Caki2 (cell line): Measurements from ENCODE around the gene DAB2. TPM values are rescaled to one million over a fixed set of nuclear protein-coding genes. Genes with fewer than 3 reads are reported as not detected.

Experiments used
- DNase-seq: peaks from one replicate; pipeline ENCODE4 v3.0.0-alpha.2; 2015; ENCODE audit warnings: low read depth
- in situ Hi-C: cut with HindIII; loops from 2 replicates; pipeline ENCODE4 v1.10.0; 2016; ENCODE audit warnings: low sequenced_read_pairs, low pct_unique_long_range_greater_than_20kb, mixed read lengths
- total RNA-seq: library from RNA; depleted of rRNA; stranded (reverse); fragments of >200 nt; shearing (Covaris generic); gene quantifications from 2 replicates; pipeline ENCODE4 v1.2.3, GENCODE V29; 2014; ENCODE audit warnings: low replicate concordance; rRNA removed

The DAB2 gene
- 0.68 and 2.1 TPM in 2 replicates for total RNA-seq

DNA sequence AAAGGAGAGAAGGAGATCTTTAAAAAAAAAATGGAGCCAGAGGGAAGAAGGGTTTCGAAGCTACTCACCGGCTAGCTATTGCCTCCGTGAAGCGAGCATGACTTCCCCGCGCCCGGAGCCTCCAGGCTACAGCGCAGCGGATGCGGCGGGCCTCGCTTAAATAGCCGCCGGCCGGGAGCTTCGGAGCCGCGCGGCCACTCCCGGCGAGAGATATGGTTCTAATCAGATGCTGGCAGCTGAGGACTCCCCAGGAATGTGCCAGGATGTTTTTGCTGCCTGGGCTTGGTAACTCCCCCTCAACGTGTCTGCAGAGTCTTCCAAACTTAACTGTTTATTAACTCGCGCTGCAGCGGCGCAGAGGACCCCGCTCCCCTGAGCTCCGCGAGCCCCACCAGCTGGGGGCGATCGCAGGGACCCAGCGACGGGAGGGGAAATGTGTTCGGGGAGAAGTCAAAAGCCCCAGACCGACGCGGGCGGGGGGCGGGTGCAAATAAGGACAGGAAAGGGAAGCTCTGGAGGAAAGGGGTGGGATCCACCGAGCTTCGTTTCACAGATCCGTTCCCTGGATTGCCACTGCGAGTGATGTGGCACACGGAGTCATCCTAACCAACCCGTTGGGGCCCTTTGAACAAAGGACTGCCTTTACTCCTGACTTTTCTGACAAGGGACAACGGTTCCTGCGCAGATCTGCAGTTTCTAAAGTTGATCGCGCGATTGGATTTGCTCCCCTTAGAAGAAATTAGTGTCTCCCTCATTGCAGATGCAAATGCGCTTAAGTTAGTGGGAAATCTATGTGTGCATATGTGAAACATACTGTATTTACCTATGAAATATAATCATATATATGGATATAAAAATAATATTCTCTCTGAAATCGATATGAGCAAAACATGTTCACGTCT, at the start of gene DAB2:
DAB2 (minus strand) TSS at position 245 of the 902 bp plus-strand sequence. CDS start 30,660 bp downstream, outside the sequence.
- in situ Hi-C loops = no loop called here
- peak; percentile 86 for DNase-seq

DNA sequence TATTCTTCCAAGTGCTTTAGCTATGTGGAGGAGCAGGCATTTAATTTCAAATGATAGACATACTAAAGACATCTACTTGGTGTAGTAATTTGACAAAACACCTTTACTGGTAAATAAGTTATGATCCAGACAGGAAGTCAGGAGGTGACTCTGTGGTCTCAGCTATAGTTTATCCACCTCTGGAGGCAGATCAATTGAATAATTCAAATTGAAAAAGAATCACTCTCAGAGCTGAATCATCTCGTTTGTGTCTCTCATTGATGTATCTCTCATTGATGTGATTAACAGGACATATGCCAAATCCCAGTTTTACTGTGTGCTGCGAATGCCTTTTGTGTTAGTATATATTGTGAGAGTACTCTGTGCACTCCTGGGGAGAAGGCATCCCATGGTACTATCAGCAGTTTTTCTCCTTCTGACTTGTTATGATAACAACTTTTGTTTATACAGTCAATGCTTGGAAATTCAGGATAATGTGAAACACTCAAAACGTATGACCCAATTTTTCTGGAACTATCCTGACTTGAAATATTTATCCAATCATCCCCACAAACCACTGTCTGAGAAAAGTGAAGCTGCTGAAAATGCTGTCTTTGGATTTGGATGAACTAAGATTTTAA, 48.5 kb upstream of the DAB2 start:
- no peak for DNase-seq
- in situ Hi-C loops = no loop called here

DNA sequence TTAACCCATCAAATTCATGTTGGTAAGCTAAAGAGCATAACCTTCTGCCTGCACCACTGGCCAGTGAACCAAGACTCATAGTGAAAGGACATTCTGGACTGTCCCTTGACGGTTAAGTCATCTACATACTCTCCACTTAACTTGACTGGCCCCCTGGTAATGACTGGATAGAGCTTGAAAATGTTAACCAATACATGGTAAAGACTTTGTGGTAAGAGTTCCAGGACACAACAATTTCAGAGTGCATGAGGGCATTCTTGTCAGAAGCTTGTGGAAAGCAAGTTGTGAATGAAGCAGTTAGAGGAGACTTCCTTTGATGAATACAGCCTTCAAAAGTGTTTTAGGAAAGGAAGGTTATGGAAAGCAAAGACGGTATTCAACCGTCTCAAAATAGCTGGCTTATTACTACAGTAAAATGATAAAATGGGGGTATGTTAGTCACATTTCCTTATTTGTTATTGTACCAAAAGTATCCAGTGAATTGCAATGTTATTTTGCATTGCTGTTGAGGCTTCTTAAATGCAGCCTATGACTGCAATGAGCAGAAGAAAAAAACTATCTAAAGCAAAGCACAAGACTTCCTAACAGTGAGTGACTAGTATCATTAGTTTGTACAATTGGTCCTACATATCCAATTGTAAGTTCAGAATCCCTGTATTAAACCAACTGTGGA, 47.2 kb upstream of the DAB2 start:
- in situ Hi-C loops = no loop called here
- no peak for DNase-seq

DNA sequence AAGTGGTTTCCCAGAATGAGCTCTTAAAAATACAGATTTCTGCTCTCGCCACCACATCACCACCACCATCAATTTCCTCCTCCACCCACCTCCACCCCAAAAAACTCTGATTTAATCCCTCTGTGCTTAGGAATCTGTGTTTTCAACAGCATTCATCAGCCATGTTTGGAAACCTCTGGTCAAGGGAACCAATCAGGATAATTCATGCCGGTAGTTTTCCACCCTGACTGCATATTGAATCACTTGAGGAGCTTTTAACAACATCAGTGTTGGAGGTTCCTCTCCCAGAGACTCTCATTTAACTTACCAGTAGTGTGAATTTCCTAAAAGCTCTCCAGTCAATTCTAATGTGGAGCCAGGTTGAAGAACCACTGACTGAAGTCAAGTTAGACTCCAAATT, 46.0 kb upstream of the DAB2 start:
- DNase-seq = no peak
- in situ Hi-C loops = no loop called here

DNA sequence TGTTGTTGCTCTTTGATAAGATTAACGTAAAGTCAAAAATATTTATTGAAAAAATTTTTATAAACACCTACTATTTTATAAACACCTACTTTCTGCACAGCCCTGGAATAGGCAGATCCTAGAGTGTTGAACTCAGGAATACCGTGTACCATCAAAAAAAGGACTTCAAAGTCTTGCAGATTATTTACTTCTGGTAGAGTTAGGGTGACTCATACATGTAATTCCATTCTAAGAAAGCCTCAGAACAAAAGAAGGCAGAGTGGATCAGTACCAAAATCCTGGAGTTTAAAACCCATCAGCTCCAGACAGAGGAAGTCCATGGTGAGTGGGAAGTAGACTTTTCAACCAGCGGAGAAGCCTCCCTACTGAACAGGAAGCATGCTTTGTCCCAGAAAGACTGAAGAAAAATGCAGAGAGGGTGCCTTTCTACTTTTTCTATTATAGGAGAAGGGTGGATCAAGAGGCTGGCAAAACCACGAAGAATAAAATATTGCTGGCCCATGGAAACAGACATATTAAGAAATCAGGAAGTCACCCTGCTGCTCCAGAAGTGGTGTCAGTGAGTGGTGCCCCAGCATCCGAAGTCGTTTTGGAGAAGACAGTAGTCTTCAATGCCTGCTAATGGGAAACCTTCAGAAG, 45.1 kb upstream of the DAB2 start:
- DNase-seq = no peak
- in situ Hi-C loops = no loop called here

DNA sequence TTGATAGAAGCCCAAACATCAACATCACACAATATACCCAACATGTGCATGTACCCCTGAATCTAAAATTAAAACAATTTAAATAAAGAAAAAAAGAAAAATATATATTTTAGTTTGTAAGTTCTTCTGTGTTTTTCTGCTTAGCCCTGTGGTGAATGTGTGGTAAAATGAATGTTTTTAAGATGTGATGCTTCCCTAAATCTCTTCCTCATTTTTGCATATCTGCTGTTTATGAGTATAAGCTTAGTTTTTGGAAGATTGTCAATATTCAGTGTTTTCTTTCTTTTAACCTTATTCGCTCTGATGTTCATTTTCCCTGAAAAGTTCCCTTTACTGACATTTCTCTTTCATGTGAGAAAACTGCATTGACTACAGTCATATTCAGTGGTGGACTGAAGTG, 44.4 kb upstream of the DAB2 start:
- in situ Hi-C loops = no loop called here
- DNase-seq = no peak

DNA sequence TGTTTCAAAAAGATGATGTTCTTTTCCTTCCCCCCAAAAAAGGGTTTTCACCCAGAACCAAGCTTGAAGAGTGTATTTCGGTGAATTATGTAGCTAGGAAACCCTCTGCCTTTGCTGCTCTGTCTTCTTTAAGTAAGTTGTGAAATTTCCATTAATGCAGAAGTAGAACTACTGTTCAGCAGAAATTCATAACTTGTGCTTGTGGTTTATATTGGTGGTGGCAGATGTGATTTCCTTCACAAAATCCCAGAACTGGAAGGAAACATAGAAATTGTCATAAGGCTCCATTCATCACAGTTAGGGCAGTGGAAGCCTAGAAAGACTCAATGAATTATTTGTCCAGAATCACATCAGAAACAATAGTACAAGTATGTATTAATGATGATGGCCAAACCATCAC, 42.1 kb upstream of the DAB2 start:
- in situ Hi-C loops = no loop called here
- no peak for DNase-seq

DNA sequence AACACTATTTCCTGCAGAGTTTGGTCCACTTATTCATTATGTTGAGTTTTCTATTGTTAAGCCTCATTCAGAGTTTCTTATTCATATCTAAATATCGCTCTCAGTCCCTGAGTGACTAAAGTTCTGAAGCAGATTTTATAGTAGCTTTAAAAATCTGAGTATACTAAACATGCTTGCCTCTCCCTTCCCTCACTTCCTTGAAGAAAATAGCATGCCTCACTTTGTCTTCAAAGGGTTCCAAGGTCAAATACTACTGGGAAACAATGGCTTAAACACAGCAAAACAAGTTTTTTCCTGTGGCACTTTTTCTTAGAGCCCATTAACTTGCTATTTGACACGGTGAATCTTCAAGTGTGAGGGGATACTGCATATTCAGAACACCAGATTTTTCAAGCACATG, 41.1 kb upstream of the DAB2 start:
- in situ Hi-C loops = no loop called here

DNA sequence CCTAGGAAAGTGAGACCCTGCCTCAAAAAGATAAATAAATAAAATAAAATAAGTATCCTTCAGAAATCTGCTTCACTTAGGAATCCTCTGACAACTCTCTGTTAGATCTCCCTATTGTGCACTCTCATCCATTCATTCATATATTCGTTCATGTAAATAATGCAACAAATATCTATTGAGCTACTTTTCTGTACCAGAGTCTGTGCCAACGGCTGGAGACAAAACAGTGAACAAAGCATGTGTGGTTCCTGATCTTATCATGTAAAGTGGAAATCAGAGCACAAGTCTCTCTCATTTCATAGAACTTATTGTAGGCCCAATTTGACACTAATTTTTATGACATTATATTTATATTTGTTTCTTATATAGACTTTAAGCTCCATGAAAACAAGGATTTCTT, 40.3 kb upstream of the DAB2 start:
- in situ Hi-C loops = no loop called here
- no peak for DNase-seq

More for the DNA sequence above, 41.1 kb upstream of the DAB2 start:
- no peak for DNase-seq

DNA sequence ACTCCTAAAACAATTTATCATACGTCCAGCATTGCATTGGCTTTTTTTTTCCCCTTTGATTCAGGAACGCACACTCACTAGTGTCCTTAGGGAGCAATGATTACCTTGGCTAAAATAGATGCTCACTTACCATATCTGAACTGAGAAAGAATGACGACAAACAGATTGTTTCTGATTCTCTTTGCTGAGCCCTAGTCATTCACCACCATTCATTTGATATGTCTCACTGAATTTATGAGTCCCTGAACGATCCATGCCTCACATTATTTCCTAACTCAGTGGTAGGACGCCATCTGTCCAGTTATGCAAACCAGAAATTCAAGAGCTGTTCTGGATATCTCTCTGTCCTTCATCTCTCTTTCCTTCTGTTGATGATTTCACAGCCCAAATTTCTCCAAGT, 39.3 kb upstream of the DAB2 start:
- DNase-seq = no peak
- in situ Hi-C loops = no loop called here

DNA sequence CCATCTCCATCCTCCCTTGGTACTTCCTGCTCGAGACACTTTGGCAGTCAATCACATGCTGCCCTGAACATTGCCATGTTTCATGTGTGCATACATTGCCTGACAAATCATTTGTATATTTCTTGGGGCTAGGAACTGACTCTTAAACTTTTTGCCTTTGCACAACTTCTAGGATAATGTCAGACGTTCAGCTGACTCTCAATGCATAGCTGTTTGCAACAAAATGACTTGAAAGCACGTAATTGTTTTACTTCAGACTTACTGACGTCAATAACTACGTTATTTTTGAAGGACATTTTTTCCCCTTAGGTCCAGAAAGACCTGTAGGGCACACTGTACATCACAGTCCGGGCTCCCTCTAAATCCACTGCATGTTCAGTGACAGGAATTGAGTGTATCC, 37.4 kb upstream of the DAB2 start:
- no peak for DNase-seq
- in situ Hi-C loops = no loop called here

DNA sequence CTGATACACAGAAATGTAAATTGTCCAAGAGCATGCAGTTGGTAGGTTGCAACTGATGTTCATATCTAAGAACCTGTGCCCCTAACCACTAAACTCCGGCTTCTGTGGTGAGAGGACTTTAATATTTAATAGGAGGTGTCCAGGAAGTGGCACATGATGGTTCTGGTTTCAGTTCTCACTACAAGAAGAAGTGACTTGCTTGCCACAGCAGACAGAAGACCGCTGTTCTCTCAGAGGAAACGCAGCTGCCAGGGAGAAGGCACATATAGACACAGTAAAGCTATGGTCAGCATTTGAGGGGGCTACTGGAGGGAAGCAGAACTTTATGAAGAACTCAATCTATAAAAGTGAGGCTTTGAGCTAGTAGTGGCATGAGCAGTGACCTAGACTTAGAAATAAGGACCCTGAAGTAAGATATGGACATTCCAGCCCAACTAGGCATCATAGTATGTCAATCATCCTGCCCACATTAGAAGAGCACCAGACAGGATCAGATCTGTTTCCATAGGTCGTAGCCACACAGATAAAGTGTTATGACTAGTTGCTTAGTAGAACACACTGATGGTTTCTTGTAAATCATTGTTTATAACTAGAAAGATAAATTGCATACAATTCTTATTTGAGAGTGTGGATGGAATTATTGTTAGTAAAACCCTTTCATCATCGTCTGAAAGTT, 36.4 kb upstream of the DAB2 start:
- in situ Hi-C loops = no loop called here
- no peak for DNase-seq

DNA sequence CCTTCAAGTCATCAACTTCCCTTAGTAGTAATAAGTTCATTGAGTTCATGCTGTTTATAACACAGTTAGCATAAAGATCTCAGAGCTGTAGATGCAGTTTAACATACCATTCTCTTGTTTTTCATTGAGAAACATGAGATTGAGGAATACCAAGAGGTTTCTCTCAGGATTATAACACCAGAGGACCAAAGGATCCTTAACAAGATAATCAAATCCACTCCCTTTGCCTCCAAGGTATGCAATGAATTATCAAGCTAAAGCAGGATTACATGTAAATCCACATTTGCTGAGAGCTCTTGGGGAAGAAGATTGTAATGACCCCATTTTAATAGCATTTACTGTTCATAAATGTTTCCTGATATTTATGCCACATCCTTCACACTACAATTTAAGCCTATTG, 35.1 kb upstream of the DAB2 start:
- in situ Hi-C loops = no loop called here
- DNase-seq = no peak

DNA sequence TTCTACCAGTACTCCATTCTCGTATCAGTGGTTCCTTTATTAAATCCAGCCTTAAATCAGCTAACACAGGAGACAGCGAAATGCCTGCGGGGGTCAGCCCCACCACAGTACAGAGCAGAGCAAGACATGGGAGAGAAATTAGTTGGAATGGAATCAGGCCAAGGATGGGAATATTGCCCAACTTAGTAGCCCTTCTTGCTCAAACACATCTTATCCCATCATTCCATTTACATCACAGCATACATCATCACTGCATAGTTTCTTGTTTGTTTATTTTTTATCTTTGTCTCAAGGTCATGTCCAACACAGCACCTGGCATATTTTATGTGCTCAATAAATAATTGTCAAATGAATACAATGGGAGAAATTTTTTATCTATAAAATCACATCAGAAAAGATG, 34.3 kb upstream of the DAB2 start:
- in situ Hi-C loops = no loop called here
- no peak for DNase-seq

DNA sequence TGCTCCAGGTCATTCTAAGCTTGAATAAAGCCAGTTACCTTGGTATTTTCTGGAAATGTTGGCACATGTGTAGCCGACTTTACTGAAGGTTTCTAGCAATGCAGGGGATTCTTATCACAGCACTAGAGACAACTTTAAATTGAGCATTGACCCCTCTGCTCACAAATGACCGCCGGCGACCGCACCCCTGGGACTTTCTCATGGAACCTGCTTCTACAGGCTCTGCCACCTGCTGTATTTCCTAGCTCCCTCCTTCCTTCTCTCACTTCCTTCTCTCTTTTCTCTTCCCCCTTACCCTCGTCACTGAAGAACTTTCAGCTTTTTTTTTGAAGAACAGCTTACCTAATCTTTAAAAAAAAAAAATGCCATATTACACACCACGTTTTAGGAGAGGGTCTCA, 30.9 kb upstream of the DAB2 start:
- in situ Hi-C loops = no loop called here
- no peak for DNase-seq

DNA sequence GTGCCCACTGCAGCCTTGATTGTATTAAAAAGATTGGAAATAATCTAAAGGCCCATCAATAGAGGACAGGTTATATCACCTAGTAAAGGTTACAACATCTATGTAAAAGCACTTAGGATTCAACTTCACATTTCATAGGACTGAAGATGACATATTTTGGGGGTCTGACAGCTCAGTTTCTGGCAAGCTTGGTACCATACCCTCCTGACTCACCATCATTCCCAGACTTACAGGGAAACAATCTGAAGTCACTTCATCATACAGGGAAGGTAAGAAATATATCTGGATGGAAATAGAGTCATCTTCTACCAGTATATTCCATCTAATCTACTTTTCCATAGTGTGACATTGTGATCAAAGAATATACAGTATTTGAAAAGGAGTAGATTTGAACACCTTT, 28.8 kb upstream of the DAB2 start:
- no peak for DNase-seq
- in situ Hi-C loops = no loop called here

DNA sequence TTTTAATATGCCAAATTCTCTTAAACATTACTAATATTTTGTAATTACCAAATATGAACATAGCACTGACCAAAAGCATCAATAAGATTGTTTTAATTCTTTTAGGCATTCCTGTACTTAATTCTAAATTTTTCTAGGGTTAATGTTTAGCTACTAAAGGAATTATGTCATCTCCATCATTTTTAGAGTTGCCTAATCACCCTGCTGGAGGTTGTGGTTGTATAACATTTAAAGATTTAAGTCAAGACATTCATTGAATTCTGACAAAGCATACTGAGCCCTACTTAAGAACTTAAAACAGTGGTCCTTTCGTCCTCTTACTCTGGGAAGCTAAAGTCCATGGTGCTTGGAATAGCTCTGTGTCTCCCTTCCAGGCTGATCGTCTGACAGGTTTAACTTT, 28.1 kb upstream of the DAB2 start:
- in situ Hi-C loops = no loop called here

DNA sequence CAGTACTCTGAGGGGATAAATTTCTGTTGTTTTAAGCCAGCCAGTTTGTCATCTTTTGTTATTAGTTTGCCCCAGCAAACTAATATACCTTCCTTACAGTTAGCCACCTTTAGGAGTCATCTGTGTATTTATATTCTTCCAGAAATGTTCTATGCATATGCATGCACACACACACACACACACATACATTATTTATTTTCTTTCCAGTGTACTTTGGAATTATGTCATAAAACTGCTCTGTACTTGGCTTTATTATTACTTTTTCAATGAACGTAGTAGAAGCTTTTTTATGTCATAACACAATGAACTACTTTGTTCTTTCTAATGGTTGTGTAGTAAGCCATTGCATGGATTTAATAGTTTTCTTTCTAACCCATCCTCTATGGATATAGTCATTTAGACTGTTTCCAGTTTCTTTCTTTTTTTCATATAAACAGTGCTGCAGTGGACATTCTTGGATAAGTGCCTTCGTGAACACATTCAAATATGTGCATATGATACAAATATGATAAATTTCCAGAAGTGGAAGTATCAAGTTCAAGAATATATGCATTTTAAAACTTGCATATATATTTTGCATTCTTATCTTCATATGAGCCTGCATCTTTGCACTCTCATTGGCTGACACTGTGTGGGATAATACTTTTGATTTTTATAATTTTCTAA, 26.6 kb upstream of the DAB2 start:
- in situ Hi-C loops = no loop called here

More for the DNA sequence above, 28.1 kb upstream of the DAB2 start:
- no peak for DNase-seq

More for the DNA sequence above, 26.6 kb upstream of the DAB2 start:
- DNase-seq = no peak
